HG03575 (cell line): ENCODE data around the gene FRZB.

ENCODE experiments used
- ATAC-seq: cut with Tn5 transposase; IDR thresholded peaks from one replicate; pipeline ENCODE4 v1.9.1; 2021; ENCODE audit not compliant: unreplicated experiment, insufficient number of reproducible peaks, low FRiP score; ENCODE audit errors: extremely low read depth

Gene FRZB

GRCh38 chr2:182854375-182855105, 11.9 kb downstream of the FRZB start:
- no peak for ATAC-seq

- no peak for ATAC-seq
These were observed 13.6 kb downstream of the FRZB start for GRCh38 chr2:182852801-182853200.

- ATAC-seq = no peak
These were observed 14.3 kb downstream of the FRZB start for GRCh38 chr2:182852090-182852489.

DNA sequence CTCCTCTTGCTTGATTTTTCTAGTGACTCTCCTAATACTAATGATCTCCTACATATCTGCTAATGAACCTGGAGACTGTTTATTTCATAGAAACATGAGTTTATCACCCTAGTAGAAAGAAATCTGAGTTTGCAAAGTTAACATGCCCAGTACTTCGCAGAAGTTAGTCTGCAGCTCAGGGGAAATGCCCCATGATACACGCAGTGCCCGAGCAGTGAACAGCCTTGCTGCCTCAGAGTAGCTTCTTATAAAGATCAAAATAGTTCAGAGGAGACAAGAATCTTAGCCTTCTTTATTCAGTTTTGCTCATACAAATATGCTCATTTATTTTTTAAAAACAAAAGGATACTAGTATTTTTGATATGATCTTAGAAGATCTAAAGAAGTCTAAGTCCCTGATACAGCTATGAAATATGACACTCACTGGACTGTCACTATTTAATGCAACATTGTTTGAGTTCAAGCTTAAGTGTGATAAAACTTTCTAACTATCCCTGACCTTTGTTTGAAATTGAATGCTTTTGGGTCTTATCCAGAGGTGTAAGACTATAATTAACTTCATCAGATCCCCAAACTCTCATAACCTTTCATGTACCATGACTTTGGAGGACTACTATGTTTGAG, 20.5 kb downstream of the FRZB start:
- no peak for ATAC-seq

DNA sequence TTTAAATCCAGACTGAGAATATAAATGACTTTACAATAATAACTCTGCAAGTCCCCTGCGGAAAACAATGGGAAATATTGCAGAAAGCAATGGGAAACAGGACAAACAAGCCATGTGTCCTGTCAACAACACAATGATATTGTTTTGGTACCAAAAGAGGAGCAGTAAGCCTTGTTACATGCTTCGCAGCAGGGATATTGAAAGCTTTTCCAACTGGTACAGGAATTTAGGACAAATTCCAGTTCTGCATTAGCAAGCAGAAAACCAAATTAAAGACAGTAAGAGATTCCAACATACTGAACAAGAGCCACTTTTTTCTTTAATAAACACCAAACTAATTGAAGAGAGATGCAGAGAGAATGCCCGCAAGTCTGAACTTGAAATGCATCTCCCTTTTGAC, 30.0 kb downstream of the FRZB start:
- ATAC-seq = no peak

DNA sequence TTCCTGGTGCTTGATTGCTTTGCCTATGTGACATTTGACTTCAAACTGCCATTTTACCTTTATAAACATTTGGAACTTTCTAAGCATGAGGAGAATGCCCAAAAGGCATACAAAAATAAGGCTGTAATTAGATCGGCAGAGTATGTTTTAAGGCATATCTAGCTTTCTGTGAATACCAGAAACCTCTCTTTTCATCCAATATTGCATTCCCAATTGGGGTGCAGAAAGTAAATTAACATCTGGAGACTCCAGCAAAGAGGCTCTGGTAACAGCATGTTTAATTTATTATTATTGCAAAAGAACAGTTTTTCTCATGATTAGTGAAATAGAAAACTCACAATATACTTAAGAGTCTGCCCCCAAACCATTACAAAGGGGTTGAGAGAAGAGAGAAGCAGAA, 32.1 kb downstream of the FRZB start:
- no peak for ATAC-seq

- no peak for ATAC-seq
These were observed 33.2 kb downstream of the FRZB start for GRCh38 chr2:182833084-182833854.

DNA sequence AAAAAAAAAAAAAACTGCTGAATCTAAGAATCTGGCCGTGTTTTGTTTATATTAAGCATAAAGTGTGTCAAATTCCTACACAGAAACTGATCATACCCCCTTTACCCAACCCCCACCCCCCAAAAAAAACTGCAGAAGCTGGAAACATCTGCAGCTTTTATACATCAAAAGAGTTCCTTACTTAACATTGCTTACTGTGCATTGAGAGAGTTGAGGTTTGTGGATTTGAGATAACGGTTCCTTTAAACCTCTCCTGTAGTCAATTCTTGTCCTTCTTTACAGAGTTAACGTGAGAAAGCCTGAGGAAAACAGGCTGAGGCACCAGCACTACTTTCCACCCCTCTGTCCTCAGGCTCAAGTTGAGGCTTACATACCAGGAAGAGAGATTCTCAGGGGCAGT, 34.5 kb downstream of the FRZB start:
- no peak for ATAC-seq

DNA sequence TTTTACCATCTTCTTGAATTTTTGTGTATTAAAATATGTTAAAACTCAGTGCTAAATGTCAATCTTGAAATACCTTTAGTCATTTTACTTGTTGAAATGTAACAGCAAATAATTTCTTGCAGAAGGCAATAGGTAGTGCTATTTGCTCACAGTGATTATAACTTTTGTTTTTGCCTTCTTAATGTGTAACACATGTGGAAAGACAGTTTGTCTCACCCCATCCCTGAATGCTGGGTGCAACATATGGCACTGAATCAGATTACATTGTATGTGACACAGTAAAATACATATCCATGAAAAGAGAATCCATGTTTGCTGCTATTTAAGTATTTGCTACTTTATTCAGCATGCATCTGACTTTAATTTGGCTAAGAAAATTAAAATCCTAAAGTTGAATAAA, 35.3 kb downstream of the FRZB start:
- ATAC-seq = no peak

- ATAC-seq = no peak
These were observed 39.1 kb downstream of the FRZB start for GRCh38 chr2:182827182-182827879.

- ATAC-seq = no peak
These were observed 39.9 kb downstream of the FRZB start for GRCh38 chr2:182826496-182826895.

- no peak for ATAC-seq
These were observed 40.4 kb downstream of the FRZB start for GRCh38 chr2:182826064-182826463.

DNA sequence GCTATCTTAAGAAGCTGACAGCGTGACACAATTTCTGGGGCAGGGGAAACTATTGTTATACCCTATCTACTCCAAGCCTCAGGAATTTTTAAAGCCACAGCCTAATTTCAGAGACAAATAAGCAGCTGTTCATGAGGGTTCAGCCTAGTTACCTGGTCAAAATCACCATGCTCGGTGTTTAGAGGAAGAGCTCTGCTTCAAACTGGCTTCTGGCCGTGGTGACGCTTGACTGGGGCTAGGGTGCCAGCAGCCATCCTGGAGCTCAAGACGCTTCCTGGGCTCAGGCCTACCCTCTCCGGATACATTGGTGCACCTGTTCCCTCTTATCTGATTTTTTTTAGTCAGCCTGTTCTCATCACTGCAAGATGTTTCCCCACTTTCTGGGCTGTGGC, 41.7 kb downstream of the FRZB start:
- ATAC-seq = no peak

GRCh38 chr2:182824056-182824766, 42.2 kb downstream of the FRZB start:
- no peak for ATAC-seq

DNA sequence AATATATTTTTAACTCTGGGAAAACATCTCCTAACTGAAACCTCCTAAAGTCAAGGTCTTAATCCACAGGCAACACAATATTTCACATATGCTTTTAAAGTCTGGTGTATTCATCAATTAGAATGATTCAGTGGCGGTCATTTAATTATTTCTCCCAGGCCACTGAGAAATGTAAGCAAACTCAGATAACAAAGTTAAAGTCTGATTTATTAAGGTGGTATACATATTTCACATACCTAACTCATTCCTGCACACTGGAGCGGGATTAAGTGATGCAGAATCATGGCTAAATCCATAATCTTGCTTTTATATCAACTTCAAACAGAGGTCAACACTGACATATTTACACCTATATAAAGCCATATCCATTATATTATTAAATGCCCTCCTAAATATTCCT, 43.7 kb downstream of the FRZB start:
- no peak for ATAC-seq

GRCh38 chr2:182821182-182821581, 45.3 kb downstream of the FRZB start:
- no peak for ATAC-seq

DNA sequence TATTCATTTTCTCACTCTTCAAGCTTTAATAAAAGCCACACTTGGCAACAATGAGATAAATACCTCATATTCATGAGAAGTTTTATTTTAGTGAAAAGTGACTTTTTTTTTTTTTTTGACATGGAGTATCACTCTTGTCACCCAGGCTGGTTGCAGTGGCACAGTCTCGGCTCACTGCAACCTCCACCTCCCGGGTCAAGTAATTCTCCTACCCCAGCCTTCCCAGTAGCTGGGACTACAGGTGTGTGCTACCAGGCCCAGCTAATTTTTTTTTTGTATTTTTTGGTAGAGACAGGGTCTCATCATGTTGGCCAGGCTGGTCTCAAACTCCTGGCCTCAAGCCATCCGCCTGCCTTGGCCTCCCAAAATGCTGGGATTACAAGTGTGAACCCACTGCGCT, 47.0 kb downstream of the FRZB start:
- no peak for ATAC-seq

GRCh38 chr2:182818925-182819324, 47.5 kb downstream of the FRZB start:
- ATAC-seq = no peak

- no peak for ATAC-seq
These were observed 47.9 kb downstream of the FRZB start for GRCh38 chr2:182818501-182818900.
